PFSK-1 (cell line): ENCODE results near the gene APLP2.

ENCODE experiments used
- FOXP2 ChIP-seq: optimal IDR thresholded peaks from 2 replicates; pipeline ENCODE3; 2011; ENCODE audit warnings: borderline replicate concordance, control low read depth, inconsistent platforms; ENCODE audit not compliant: insufficient read depth; ENCODE audit errors: extremely low read length, extremely low read depth
- POLR2AphosphoS5 ChIP-seq: IDR thresholded peaks from 2 replicates; pipeline ENCODE4 v1.6.1; 2012; ENCODE audit warnings: low read depth, mild to moderate bottlenecking, control low read depth, low read length, moderate library complexity
- SIN3A ChIP-seq: IDR thresholded peaks from 2 replicates; pipeline ENCODE4 v1.6.1; 2012; ENCODE audit warnings: mild to moderate bottlenecking, low read length, moderate library complexity, borderline replicate concordance; ENCODE audit not compliant: insufficient read depth
- TAF1 ChIP-seq: IDR thresholded peaks from 2 replicates; pipeline ENCODE4 v1.6.1; 2012; ENCODE audit warnings: low read length, control low read depth, borderline replicate concordance; ENCODE audit not compliant: insufficient read depth
- TF ChIP-seq, protein P1 (sequence below), 2 experiments: IDR thresholded peaks; 2 replicates each; pipeline versions ENCODE4 v1.6.1 to v1.8.0; 2011 to 2012; ENCODE audit warnings: low read depth in 2 of 2, low read length in 2 of 2, control low read depth in 1 of 2, inconsistent platforms in 1 of 2, mild to moderate bottlenecking in 1 of 2, moderate library complexity in 1 of 2; ENCODE audit not compliant: insufficient read depth in 1 of 2

The APLP2 gene

DNA sequence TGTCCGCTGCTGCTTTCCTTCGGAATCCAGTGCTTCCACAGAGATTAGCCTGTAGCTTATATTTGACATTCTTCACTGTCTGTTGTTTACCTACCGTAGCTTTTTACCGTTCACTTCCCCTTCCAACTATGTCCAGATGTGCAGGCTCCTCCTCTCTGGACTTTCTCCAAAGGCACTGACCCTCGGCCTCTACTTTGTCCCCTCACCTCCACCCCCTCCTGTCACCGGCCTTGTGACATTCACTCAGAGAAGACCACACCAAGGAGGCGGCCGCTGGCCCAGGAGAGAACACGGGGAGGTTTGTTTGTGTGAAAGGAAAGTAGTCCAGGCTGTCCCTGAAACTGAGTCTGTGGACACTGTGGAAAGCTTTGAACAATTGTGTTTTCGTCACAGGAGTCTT lies 74.4 kb downstream of the APLP2 start:
- TF ChIP-seq FOXP2 = no peak
- TF ChIP-seq SIN3A = no peak

DNA sequence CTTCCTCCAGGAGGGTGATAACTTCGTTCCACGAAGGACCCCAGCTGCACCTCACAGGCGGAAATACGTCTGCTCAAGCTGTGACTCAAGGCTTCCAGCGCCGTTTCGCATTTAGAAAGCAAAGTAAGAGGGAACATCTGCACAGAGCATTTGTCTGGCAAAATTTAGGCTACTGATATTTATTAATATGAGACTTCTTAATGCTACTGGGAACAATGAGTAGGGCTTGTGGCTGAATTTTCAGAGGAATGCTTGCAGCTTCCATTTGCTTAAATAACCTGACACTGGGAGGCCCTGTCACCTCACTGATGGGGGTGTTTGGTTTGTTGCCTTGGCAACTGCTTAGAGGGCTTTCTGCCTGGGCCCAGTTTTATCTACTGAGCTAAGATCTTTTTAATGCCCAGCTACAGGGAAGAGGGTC lies 75.2 kb downstream of the APLP2 start:
- TF ChIP-seq SIN3A (no peak), POLR2AphosphoS5 (no peak), TAF1 (no peak), FOXP2 (no peak)
- TF ChIP-seq, protein P1, sequence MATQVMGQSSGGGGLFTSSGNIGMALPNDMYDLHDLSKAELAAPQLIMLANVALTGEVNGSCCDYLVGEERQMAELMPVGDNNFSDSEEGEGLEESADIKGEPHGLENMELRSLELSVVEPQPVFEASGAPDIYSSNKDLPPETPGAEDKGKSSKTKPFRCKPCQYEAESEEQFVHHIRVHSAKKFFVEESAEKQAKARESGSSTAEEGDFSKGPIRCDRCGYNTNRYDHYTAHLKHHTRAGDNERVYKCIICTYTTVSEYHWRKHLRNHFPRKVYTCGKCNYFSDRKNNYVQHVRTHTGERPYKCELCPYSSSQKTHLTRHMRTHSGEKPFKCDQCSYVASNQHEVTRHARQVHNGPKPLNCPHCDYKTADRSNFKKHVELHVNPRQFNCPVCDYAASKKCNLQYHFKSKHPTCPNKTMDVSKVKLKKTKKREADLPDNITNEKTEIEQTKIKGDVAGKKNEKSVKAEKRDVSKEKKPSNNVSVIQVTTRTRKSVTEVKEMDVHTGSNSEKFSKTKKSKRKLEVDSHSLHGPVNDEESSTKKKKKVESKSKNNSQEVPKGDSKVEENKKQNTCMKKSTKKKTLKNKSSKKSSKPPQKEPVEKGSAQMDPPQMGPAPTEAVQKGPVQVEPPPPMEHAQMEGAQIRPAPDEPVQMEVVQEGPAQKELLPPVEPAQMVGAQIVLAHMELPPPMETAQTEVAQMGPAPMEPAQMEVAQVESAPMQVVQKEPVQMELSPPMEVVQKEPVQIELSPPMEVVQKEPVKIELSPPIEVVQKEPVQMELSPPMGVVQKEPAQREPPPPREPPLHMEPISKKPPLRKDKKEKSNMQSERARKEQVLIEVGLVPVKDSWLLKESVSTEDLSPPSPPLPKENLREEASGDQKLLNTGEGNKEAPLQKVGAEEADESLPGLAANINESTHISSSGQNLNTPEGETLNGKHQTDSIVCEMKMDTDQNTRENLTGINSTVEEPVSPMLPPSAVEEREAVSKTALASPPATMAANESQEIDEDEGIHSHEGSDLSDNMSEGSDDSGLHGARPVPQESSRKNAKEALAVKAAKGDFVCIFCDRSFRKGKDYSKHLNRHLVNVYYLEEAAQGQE (IDR thresholded peaks at IDR 0.05; ENCODE audit: insufficient read depth in 1 of 2, low read depth in 2 of 2, low read length in 2 of 2) = no peak

DNA sequence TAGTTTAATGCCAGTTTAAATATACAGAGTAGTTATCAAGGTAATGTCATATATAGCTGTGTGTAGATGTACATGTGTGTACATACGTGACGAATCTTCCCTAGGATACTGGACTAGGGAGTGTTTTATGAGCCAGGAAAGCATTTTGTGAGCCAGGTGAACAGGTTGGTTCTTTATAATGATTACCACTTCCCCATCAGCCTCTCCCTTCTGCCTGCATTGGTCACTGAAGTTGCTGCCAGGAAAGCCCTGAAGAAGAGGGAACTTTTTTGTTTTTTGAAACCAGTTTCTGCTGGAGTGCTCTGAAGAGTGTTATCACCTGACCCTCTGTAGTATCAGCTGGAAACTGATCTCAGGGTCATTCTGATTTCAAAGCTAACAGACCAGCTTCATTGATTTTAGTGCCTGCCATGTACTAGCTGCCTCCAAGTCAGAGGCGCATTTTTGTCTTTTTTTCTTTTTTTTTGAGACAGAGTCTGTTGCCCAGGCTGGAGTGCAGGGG lies 75.7 kb downstream of the APLP2 start:
- no peak for TF ChIP-seq FOXP2
- TF ChIP-seq, protein P1 (IDR thresholded peaks at IDR 0.05; ENCODE audit: insufficient read depth in 1 of 2, low read depth in 2 of 2, low read length in 2 of 2) = no peak
- TF ChIP-seq TAF1 = no peak
- no peak for TF ChIP-seq POLR2AphosphoS5
- no peak for TF ChIP-seq SIN3A

DNA sequence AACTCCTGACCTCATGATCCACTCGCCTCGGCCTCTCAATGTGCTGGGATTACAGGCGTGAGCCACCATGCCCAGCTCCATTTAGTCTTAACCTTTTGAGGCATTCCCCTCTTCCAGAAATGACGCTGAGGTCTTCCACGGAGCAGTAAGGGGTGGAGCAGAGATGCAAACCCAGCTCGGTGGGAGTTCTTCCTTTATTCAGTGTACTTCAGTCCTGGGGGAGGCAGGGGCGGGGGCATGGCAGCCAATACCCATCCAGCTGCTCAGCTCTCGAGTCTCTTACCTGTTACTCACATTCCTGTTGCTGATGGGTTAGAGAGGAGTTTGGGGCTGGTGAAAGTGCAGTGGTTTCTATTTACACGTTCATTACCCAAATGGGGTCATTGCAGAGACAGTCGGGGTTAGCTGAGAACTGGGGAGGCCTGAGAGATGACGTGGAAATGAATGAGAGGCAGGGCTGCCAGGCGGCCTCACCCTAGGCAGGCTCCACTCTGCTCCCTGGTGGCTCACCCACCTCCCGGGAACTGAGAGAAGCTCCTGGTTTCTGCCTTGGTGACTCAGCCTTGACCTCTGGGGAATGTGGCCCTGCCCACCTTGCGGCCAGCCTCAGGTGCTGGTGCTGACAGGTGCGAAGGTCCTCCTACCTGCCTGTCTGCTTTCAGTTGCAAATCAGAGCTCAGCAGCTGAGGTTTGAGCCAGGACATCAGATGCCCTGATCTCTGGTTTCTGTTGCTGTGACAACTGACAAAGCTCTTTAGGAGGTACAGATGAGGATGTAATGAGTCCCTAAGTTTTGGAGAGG lies 76.5 kb downstream of the APLP2 start:
- TF ChIP-seq, protein P1 (IDR thresholded peaks at IDR 0.05; ENCODE audit: insufficient read depth in 1 of 2, low read depth in 2 of 2, low read length in 2 of 2) = no peak
- TF ChIP-seq FOXP2 (no peak), TAF1 (no peak), POLR2AphosphoS5 (no peak), SIN3A (no peak)

DNA sequence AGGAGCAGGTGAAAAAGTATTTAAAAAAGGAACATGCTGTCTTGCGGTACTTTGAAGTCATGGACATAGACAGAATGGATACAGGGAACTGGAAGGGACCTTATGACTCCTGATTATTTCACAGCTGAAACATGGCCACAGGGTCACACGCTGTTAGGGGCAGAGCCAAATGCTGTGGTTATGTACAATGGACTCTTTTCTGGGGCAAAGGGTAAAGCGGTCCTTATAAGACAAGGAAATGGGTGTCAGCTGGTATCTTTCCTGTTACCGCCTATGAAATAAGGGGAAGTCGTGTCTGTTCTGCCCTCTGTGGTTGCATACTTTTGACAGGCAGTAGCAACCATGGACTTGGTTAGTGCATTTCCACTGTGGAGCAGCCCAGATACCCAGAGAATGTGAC lies 77.1 kb downstream of the APLP2 start:
- TF ChIP-seq TAF1 (no peak), FOXP2 (no peak), POLR2AphosphoS5 (no peak), SIN3A (no peak)
- TF ChIP-seq, protein P1 (IDR thresholded peaks at IDR 0.05; ENCODE audit: insufficient read depth in 1 of 2, low read depth in 2 of 2, low read length in 2 of 2) = no peak
